Cardiac muscle cell (in vitro differentiated cells and primary cell): Measurements from ENCODE around the gene IQCH. TPM values are rescaled to one million over a fixed set of nuclear protein-coding genes. Genes with fewer than 3 reads are reported as not detected.

Experiments
- DNase-seq, 2 donors: peaks; one replicate each; pipeline versions ENCODE4 v3.0.0 to v3.0.0-alpha.2; 2010 to 2017; ENCODE audit warnings: low read depth in 1 of 2, low spot score in 1 of 2
- H3K27ac ChIP-seq: fragments of 200-600 bp; sonication (generic); 2 replicates; pipeline ENCODE4 v1.5.1; 2016
- H3K27me3 ChIP-seq: fragments of 200-600 bp; sonication (generic); 2 replicates; pipeline ENCODE4 v1.6.0; 2016; ENCODE audit warnings: control low read depth
- H3K36me3 ChIP-seq: fragments of 200-600 bp; sonication (generic); 2 replicates; pipeline ENCODE4 v1.5.1; 2016; ENCODE audit warnings: control low read depth
- H3K4me1 ChIP-seq: fragments of 200-600 bp; sonication (generic); 2 replicates; pipeline ENCODE4 v1.8.1; 2017; ENCODE audit warnings: low read depth, mild to moderate bottlenecking, mixed run types
- H3K4me3 ChIP-seq: fragments of 200-600 bp; sonication (generic); 2 replicates; pipeline ENCODE4 v1.5.1; 2016; ENCODE audit warnings: mild to moderate bottlenecking
- H3K9me3 ChIP-seq: fragments of 200-600 bp; sonication (generic); 2 replicates; pipeline ENCODE4 v1.5.1; 2017; ENCODE audit warnings: low read depth, mild to moderate bottlenecking, control low read depth
- CTCF ChIP-seq: IDR thresholded peaks from 2 replicates; pipeline ENCODE4 v1.5.1; 2012; ENCODE audit warnings: low read depth, mild to moderate bottlenecking, low read length
- polyA plus RNA-seq: library from polyadenylated mRNA; unstranded; fragments of >200 nt; fragmentation: Nextera tagmentation; extraction: Ambion mirVana; gene quantifications from 2 replicates; pipeline ENCODE4 v1.2.1, GENCODE V29; 2016
- total RNA-seq: library from RNA; depleted of rRNA; stranded (reverse); fragments of >200 nt; gene quantifications from 2 replicates; pipeline ENCODE4 v1.2.3, GENCODE V29; 2016

IQCH gene
- total and polyA plus RNA-seq, 2 experiments from 2014 or later: 5.9 to 6.9 TPM

- no peaks in the 10 kb centered on the region for H3K9me3 ChIP-seq
- no peaks in the 10 kb centered on the region for H3K36me3 ChIP-seq
- H3K27ac ChIP-seq: no peak overlapping the region
- no peak for DNase-seq
- no peak for TF ChIP-seq CTCF
- peaks cover under 1% of the 10 kb centered on the region for H3K4me1 ChIP-seq
- H3K4me3 ChIP-seq: peak overlapping the region; percentile 54
- no peaks in the 10 kb centered on the region for H3K27me3 ChIP-seq
Observed at GRCh38 chr15:67543348-67543718, 288.7 kb downstream of the IQCH start.

DNA sequence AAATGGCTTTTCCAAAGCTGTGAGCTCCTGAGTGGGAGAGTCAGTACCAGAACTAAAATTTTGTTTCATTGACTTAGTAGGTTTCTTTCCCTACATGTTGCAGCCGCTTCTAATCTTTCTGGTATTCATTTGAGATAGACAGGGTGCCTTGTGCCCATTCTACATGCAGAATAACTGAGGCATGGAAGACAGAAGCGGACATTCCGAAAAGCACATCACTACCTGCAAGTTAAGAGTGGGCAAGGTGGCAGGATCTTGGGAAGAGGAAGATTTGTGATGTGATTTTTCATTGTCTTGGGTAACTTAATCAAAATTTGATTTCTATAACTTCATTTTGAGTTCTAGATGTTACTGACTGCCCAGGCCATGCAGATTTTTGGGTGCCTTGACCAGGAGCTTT is 289.9 kb downstream of the IQCH start:
- H3K9me3 ChIP-seq: no peaks in the 10 kb centered on the region
- H3K4me3 ChIP-seq: no peak overlapping the region
- no peaks in the 10 kb centered on the region for H3K36me3 ChIP-seq
- no peak for TF ChIP-seq CTCF
- H3K27ac ChIP-seq: no peak overlapping the region
- H3K27me3 ChIP-seq: no peaks in the 10 kb centered on the region
- H3K4me1 ChIP-seq: peaks cover 8% of the 10 kb centered on the region
- no peak for DNase-seq

DNA sequence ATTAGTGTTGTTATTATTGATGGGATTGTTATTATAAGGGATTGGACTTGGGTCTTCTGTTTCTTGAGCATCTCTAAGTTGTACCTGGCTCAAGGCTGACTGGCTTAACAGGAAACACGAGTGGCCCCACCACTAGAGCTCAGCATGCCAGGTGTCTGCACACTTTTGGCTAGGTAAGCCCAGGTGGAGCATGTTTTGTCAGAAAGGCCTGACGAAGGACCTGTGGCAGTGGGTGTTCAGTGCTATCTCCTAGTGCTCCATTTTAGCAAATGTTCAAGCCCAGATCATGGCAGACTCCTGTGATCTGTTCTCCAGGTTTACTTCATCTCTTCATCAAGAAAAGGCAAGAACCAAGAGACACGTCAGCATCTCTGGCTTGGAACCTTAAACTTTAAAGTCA is 291.3 kb downstream of the IQCH start:
- H3K27ac ChIP-seq: no peak overlapping the region
- no peak for TF ChIP-seq CTCF
- no peaks in the 10 kb centered on the region for H3K36me3 ChIP-seq
- H3K4me1 ChIP-seq: peaks cover 8% of the 10 kb centered on the region
- no peak overlapping the region for H3K4me3 ChIP-seq
- DNase-seq: no peak
- no peaks in the 10 kb centered on the region for H3K27me3 ChIP-seq
- H3K9me3 ChIP-seq: no peaks in the 10 kb centered on the region

DNA sequence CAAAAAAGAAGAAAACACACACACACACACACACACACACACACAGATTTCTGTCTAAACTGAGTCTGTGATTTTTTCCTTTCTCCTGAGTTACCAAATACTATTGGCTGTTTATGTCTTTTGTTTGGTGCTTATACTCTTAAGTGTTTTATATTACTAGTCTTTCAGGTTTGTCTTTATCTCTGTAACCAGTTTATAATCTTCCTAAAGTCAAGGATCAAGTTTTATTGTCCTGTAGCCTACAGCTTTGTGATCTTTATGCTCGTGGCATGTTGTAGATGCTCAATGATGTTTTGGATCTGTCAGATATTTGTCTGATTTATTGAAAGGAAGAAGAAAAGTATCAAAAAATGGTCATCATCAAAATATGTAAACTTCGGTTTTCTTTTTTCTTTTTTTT is 292.5 kb downstream of the IQCH start:
- TF ChIP-seq CTCF: no peak
- Histone ChIP-seq H3K4me1 (peaks cover 8% of the 10 kb centered on the region), H3K27me3 (no peaks in the 10 kb centered on the region), H3K36me3 (no peaks in the 10 kb centered on the region), H3K4me3 (no peak overlapping the region), H3K27ac (no peak overlapping the region), H3K9me3 (no peaks in the 10 kb centered on the region)
- DNase-seq: no peak

GRCh38 chr15:67547836-67548235 is 293.2 kb downstream of the IQCH start:
- no peak for TF ChIP-seq CTCF
- Histone ChIP-seq H3K4me1 (peaks cover 8% of the 10 kb centered on the region), H3K36me3 (no peaks in the 10 kb centered on the region), H3K9me3 (no peaks in the 10 kb centered on the region), H3K4me3 (no peak overlapping the region), H3K27me3 (no peaks in the 10 kb centered on the region), H3K27ac (no peak overlapping the region)
- DNase-seq: no peak

GRCh38 chr15:67548236-67548852 is 293.8 kb downstream of the IQCH start:
- TF ChIP-seq CTCF: no peak
- peak in 1 of 2 donors; percentile 18 for DNase-seq
- no peaks in the 10 kb centered on the region for H3K27me3 ChIP-seq
- no peak overlapping the region for H3K27ac ChIP-seq
- no peaks in the 10 kb centered on the region for H3K9me3 ChIP-seq
- H3K4me3 ChIP-seq: no peak overlapping the region
- H3K36me3 ChIP-seq: no peaks in the 10 kb centered on the region
- peaks cover 8% of the 10 kb centered on the region for H3K4me1 ChIP-seq
